Natural killer cell (primary cell): ENCODE data around the gene PAK2. TPM values are rescaled to one million over a fixed set of nuclear protein-coding genes. Genes with fewer than 3 reads are reported as not detected.
A peak's percentile ranks its signal among the peaks of the same experiment; 100 is the strongest.

Source experiments
- ATAC-seq, 3 donors: fragments of 150-1000 bp in 2 of 3; fragments of 200-7000 bp in 1 of 3; cut with Tn5 transposase; 1 replicate in 1 of 3; 2 replicates in 2 of 3; pipeline ENCODE4 v1.10.0; 2021; ENCODE audit warnings: mild to moderate bottlenecking in 2 of 3, moderate library complexity in 2 of 3
- DNase-seq, 2 donors: peaks; one replicate each; pipeline versions ENCODE4 v3.0.0 to v3.0.0-alpha.2; 2013 to 2021; ENCODE audit warnings: mixed read lengths in 1 of 2
- H3K27ac ChIP-seq: one replicate; pipeline ENCODE4 v1.5.1; 2013; ENCODE audit warnings: mild to moderate bottlenecking, low read length
- H3K27me3 ChIP-seq: one replicate; pipeline ENCODE4 v1.6.1; 2013; ENCODE audit warnings: low read length; ENCODE audit not compliant: control insufficient read depth, insufficient read depth
- H3K36me3 ChIP-seq: one replicate; pipeline ENCODE4 v1.6.1; 2013; ENCODE audit warnings: low read length; ENCODE audit not compliant: control insufficient read depth, insufficient read depth
- H3K4me1 ChIP-seq: one replicate; pipeline ENCODE4 v1.6.1; 2013; ENCODE audit warnings: low read length; ENCODE audit not compliant: control insufficient read depth, insufficient read depth
- H3K4me3 ChIP-seq: one replicate; pipeline ENCODE4 v1.5.1; 2013; ENCODE audit warnings: low read length
- H3K9me3 ChIP-seq: one replicate; pipeline ENCODE4 v1.6.1; 2013; ENCODE audit warnings: low read length; ENCODE audit not compliant: control insufficient read depth, insufficient read depth
- H3K27ac Mint-ChIP-seq, 2 donors: one replicate each; pipeline ENCODE4 v1.8.0; 2022; ENCODE audit warnings: mild to moderate bottlenecking in 2 of 2, mixed read lengths in 2 of 2, moderate library complexity in 1 of 2
- H3K27me3 Mint-ChIP-seq, 2 donors: one replicate each; pipeline ENCODE4 v1.8.0; 2022; ENCODE audit warnings: low read depth in 2 of 2, mixed read lengths in 2 of 2
- H3K36me3 Mint-ChIP-seq: one replicate; pipeline ENCODE4 v1.8.0; 2022; ENCODE audit warnings: mixed read lengths
- H3K4me1 Mint-ChIP-seq, 2 donors: one replicate each; pipeline ENCODE4 v1.8.0; 2022; ENCODE audit warnings: mixed read lengths in 2 of 2
- H3K4me3 Mint-ChIP-seq: one replicate; pipeline ENCODE4 v1.8.0; 2022; ENCODE audit warnings: mild to moderate bottlenecking, moderate library complexity, mixed read lengths
- H3K9me3 Mint-ChIP-seq, 2 donors: one replicate each; pipeline ENCODE4 v1.8.0; 2022; ENCODE audit warnings: mixed read lengths in 2 of 2
- CTCF ChIP-seq: fragments of 200-600 bp; IDR thresholded peaks from one replicate; pipeline ENCODE4 v1.8.0; 2022; ENCODE audit warnings: antibody characterized with exemption
- WGBS: methylation state at CpG from one replicate; pipeline ENCODE4 v1.1.7; 2013; ENCODE audit warnings: missing lambda C conversion rate; ENCODE audit not compliant: insufficient coverage; 5-methylcytosine and 5-hydroxymethylcytosine counted together
- intact Hi-C: fragments of 100-400 bp; cut with micrococcal nuclease; formaldehyde crosslinking; loops from one replicate; pipeline ENCODE4 v1.14.2; 2022
- total RNA-seq, 4 donors: library from RNA; stranded (reverse); fragments of 120-200 nt in 1 of 4; gene quantifications; one replicate each; pipeline versions ENCODE4 v1.2.3 to v1.2.4, GENCODE V29; 2013 to 2022

Gene PAK2
- total RNA-seq, 3 donors from 2014 or later (not counting 1 experiment from before 2014, with no cell fraction given): 64.5 to 68.6 (median 66.4) TPM

GRCh38 chr3:196736670-196737374, 2.8 kb upstream of the PAK2 start:
- Histone ChIP-seq H3K9me3 (no peaks in the 10 kb centered on the region), H3K27ac (no peak overlapping the region), H3K27me3 (no peaks in the 10 kb centered on the region), H3K4me1 (peaks cover 7% of the 10 kb centered on the region), H3K4me3 (no peak overlapping the region), H3K36me3 (peaks cover 1% of the 10 kb centered on the region)
- ATAC-seq: no peak
- intact Hi-C loops: no loop called here
- no peak for DNase-seq
- no peak for TF ChIP-seq CTCF
- Mint-ChIP-seq H3K4me3 (no peak overlapping the region), H3K27me3 (no peaks in the 10 kb centered on the region), H3K4me1 (peaks cover 21 to 23% of the 10 kb centered on the region in 2 donors), H3K36me3 (peaks cover 7% of the 10 kb centered on the region), H3K9me3 (no peaks in the 10 kb centered on the region), H3K27ac (no peak overlapping the region)
- WGBS: 100% methylated on average over 4 of the region's 4 CpGs

- no peak for TF ChIP-seq CTCF
- Mint-ChIP-seq H3K4me3 (no peak overlapping the region), H3K4me1 (peaks cover 22 to 25% of the 10 kb centered on the region in 2 donors), H3K9me3 (no peaks in the 10 kb centered on the region), H3K27ac (no peak overlapping the region), H3K27me3 (no peaks in the 10 kb centered on the region), H3K36me3 (peaks cover 7% of the 10 kb centered on the region)
- intact Hi-C loops: no loop called here
- 88% methylated on average over 5 of the region's 6 CpGs for WGBS
- Histone ChIP-seq H3K9me3 (no peaks in the 10 kb centered on the region), H3K4me1 (peaks cover 13% of the 10 kb centered on the region), H3K36me3 (peaks cover 1% of the 10 kb centered on the region), H3K27me3 (no peaks in the 10 kb centered on the region), H3K4me3 (no peak overlapping the region), H3K27ac (no peak overlapping the region)
- DNase-seq: no peak
- no peak for ATAC-seq
These were observed 2.0 kb upstream of the PAK2 start for GRCh38 chr3:196737655-196738054.

DNA sequence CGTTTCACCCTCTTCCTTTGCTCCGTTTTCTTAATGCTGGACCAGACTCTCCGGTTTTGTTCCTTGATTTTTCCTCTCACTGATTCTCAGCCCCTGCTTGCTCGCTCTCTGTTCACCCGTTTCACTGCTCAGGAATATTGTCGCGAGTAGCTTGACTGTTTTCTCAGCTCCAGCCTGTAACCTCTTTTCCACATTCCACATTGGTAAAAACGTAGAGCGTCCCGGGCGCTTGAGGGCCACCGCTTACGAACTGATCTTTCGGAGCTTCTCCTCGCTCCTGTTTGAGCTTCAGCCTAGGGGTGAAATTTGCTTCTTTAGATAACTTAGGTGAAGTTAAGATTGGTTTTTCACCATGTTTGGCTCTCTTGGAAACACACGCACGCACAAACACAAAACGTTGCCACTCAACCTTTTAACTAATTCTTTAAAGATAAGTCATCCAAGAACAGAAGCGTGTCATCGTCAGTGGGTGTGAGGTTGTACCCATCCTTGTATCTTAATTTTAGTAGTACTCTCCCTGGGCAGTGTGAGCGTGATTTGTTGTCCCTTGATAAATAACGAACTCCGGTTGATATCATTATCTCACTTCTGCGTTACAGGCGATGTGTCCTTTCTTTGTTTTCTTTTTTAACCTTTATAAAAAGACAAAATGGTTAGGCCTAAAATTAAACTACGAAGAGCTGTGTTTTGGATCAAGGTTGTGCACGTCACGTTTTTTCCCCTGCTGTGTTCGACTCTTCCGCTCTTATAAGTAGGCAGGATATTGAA, 1.0 kb downstream of the PAK2 start:
- Histone ChIP-seq H3K27me3 (no peaks in the 10 kb centered on the region), H3K27ac (peak overlapping the region; percentile 83), H3K4me3 (peak overlapping the region; percentile 81), H3K4me1 (peaks cover 13% of the 10 kb centered on the region), H3K36me3 (no peaks in the 10 kb centered on the region), H3K9me3 (no peaks in the 10 kb centered on the region)
- Mint-ChIP-seq H3K4me1 (peaks cover 26 to 31% of the 10 kb centered on the region in 2 donors), H3K36me3 (peaks cover 7% of the 10 kb centered on the region), H3K27me3 (no peaks in the 10 kb centered on the region), H3K4me3 (peak overlapping the region; percentile 98), H3K27ac (peak overlapping the region; percentile 92 to 93), H3K9me3 (no peaks in the 10 kb centered on the region)
- whole genome bisulfite sequencing: under 1% methylated on average over 27 of the region's 30 CpGs
- no peak for TF ChIP-seq CTCF
- DNase-seq (peak in 1 of 2 donors; percentile 77), ATAC-seq (peak in 2 of 3 donors; percentile 11 to 31)
- intact Hi-C loops: loop anchor here (1.0 kb wide), 1 partner anchor 28 kb away; the partner anchor contains the start of genes CEP19 and PIGX
